ENCODE data around the gene GMPPA.

Gene GMPPA

GRCh38 chr2:219554350-219554749 is 55.7 kb downstream of the GMPPA start:
- H3K27ac ChIP-seq, result no peak overlapping the region
- TF ChIP-seq ZFX (IDR thresholded peaks at IDR 0.05), result no peak
- TF ChIP-seq, protein P1, sequence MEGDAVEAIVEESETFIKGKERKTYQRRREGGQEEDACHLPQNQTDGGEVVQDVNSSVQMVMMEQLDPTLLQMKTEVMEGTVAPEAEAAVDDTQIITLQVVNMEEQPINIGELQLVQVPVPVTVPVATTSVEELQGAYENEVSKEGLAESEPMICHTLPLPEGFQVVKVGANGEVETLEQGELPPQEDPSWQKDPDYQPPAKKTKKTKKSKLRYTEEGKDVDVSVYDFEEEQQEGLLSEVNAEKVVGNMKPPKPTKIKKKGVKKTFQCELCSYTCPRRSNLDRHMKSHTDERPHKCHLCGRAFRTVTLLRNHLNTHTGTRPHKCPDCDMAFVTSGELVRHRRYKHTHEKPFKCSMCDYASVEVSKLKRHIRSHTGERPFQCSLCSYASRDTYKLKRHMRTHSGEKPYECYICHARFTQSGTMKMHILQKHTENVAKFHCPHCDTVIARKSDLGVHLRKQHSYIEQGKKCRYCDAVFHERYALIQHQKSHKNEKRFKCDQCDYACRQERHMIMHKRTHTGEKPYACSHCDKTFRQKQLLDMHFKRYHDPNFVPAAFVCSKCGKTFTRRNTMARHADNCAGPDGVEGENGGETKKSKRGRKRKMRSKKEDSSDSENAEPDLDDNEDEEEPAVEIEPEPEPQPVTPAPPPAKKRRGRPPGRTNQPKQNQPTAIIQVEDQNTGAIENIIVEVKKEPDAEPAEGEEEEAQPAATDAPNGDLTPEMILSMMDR (conservative IDR thresholded peaks at IDR 0.05), result no peak

DNA sequence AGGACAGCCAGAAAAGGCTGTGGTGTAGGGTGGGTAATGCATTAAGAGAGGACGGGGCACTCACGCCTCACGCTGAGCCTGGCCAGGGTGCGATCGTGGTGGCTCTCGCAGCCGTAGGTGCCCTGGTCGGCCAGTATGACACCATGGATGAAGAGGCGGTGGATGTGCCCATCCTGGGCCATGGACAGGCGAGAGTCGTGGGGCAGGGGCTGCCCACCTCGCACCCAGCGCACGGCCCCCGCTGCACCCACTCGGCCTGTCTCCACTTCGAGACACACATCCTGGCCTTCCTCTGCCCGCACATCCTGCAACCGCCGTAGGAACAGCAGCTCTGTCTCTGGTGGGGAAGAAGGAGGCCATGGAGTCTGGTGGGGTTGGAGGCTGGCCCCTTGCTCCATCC is 57.3 kb downstream of the GMPPA start:
- no peak for TF ChIP-seq ZFX (IDR thresholded peaks at IDR 0.05)
- TF ChIP-seq, protein P1 (conservative IDR thresholded peaks at IDR 0.05), result no peak
- no peak overlapping the region for H3K27ac ChIP-seq

DNA sequence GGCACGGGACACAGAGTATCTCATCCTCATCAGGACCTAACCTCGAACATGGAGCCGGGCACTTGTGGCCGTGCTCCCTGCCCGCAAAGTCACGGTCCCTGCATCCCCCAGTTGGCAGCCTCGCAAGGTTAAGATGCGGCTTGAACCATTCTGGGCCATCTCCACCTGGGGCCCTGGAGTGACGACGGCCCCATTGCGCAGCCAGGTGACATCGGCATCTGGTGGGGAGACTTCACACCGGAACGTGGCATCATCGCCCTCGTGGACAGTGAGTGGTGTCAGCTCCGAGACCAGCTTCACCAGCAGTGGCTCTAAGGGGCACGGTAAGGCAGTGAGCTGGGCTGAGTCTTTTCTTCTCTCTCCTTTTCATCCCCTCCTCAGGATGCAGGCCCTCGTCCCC is 57.7 kb downstream of the GMPPA start:
- TF ChIP-seq, protein P1 (conservative IDR thresholded peaks at IDR 0.05), result no peak
- TF ChIP-seq ZFX (IDR thresholded peaks at IDR 0.05), result no peak
- H3K27ac ChIP-seq, result no peak overlapping the region
